ENCODE results near the gene C7orf33.

C7orf33 gene

GRCh38 chr7:148630078-148630477 lies 39.5 kb downstream of the C7orf33 start:
- DNase-seq, result no peak

DNA sequence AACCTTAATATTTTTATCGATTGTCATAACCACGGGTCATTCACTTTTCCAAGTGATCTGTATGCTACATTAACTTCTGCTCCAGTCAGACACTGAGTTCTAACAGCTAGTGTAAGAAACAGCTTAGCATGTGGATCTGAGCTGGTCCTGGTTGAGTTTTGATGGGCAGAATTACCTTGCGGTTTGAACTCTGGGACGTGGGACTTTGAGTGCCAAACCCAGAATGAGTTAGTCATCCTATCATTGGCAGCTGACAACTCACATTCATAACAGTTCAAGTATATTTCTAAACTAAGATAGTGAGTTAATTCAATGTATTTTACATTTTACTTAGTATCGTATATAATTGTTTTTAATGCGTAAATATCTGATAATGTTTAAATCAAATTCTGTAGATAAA lies 43.2 kb downstream of the C7orf33 start:
- no peak for DNase-seq

GRCh38 chr7:148637094-148637493 lies 46.5 kb downstream of the C7orf33 start:
- DNase-seq, result no peak

GRCh38 chr7:148645898-148646297 lies 55.3 kb downstream of the C7orf33 start:
- no peak for DNase-seq

- no peak for DNase-seq
Observed at GRCh38 chr7:148650232-148650858, 59.8 kb downstream of the C7orf33 start.

DNA sequence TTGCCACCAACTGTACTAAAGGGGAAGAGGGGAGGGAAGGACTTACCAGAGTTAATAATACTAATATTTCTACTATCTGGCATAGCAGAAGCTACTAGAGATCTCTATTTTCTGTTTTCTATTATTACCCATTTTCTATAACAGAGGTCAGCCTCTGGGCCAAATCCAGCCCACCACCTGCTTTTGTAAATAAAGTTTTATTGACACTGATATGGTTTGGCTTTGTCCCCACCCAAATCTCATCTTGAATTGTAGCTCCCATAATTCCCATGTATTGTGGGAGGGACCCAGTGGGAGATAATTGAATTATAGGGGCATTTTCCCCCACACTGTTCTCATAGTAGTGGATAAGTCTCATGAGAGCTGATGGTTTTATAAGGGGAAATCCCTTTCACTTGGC lies 62.2 kb downstream of the C7orf33 start:
- DNase-seq, result no peak

GRCh38 chr7:148657929-148658328 lies 67.4 kb downstream of the C7orf33 start:
- no peak for DNase-seq

- DNase-seq, result no peak
Observed at GRCh38 chr7:148661471-148661870, 70.9 kb downstream of the C7orf33 start.

GRCh38 chr7:148662646-148663045 lies 72.1 kb downstream of the C7orf33 start:
- DNase-seq, result no peak

- no peak for DNase-seq
Observed at GRCh38 chr7:148664324-148664723, 73.8 kb downstream of the C7orf33 start.

GRCh38 chr7:148665221-148665620 lies 74.7 kb downstream of the C7orf33 start:
- no peak for DNase-seq

Data from NCI-H524 treated with DMSO at 0.1 percent for 48 hours (cell line).